ENCODE results near the gene DUSP1. TPM values are rescaled to one million over a fixed set of nuclear protein-coding genes. Genes with fewer than 3 reads are reported as not detected.

The DUSP1 gene
- total and polyA plus RNA-seq, 2 of the 13 experiments (the other 11 are each of a cell fraction or from before 2014, with no cell fraction given) = 27.1 to 55.5 TPM

GRCh38 chr5:172724242-172725183, 46.5 kb downstream of the DUSP1 start (continued):
- no peak for TF ChIP-seq RFX5 (IDR thresholded peaks at IDR 0.05; ENCODE audit: low read depth, low read length)
- no peak for TF ChIP-seq ZBTB40 (IDR thresholded peaks at IDR 0.05)
- TF ChIP-seq ZBTB40 (CRISPR knock-in tag; IDR thresholded peaks at IDR 0.05) = no peak
- no peak for TF ChIP-seq NFATC3 (CRISPR knock-in tag; IDR thresholded peaks at IDR 0.05)
- TF ChIP-seq, protein P1, sequence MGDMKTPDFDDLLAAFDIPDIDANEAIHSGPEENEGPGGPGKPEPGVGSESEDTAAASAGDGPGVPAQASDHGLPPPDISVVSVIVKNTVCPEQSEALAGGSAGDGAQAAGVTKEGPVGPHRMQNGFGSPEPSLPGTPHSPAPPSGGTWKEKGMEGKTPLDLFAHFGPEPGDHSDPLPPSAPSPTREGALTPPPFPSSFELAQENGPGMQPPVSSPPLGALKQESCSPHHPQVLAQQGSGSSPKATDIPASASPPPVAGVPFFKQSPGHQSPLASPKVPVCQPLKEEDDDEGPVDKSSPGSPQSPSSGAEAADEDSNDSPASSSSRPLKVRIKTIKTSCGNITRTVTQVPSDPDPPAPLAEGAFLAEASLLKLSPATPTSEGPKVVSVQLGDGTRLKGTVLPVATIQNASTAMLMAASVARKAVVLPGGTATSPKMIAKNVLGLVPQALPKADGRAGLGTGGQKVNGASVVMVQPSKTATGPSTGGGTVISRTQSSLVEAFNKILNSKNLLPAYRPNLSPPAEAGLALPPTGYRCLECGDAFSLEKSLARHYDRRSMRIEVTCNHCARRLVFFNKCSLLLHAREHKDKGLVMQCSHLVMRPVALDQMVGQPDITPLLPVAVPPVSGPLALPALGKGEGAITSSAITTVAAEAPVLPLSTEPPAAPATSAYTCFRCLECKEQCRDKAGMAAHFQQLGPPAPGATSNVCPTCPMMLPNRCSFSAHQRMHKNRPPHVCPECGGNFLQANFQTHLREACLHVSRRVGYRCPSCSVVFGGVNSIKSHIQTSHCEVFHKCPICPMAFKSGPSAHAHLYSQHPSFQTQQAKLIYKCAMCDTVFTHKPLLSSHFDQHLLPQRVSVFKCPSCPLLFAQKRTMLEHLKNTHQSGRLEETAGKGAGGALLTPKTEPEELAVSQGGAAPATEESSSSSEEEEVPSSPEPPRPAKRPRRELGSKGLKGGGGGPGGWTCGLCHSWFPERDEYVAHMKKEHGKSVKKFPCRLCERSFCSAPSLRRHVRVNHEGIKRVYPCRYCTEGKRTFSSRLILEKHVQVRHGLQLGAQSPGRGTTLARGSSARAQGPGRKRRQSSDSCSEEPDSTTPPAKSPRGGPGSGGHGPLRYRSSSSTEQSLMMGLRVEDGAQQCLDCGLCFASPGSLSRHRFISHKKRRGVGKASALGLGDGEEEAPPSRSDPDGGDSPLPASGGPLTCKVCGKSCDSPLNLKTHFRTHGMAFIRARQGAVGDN (CRISPR knock-in tag; IDR thresholded peaks at IDR 0.05) = no peak
- no peak for TF ChIP-seq YEATS2 (CRISPR knock-in tag; IDR thresholded peaks at IDR 0.05; ENCODE audit: borderline replicate concordance)
- no peak for TF ChIP-seq ZNF773 (CRISPR knock-in tag; IDR thresholded peaks at IDR 0.05; ENCODE audit: borderline replicate concordance)
- TF ChIP-seq ZNF629 (CRISPR knock-in tag; conservative IDR thresholded peaks at IDR 0.05) = no peak
- no peak for TF ChIP-seq CHCHD3 (CRISPR knock-in tag; IDR thresholded peaks at IDR 0.05)
- TF ChIP-seq ASH2L (IDR thresholded peaks at IDR 0.05; ENCODE audit: insufficient read length, low read depth, low read length) = peak; percentile 11
- no peak for TF ChIP-seq ZNF597 (CRISPR knock-in tag; IDR thresholded peaks at IDR 0.05)
- TF ChIP-seq ZBTB26 (CRISPR knock-in tag; IDR thresholded peaks at IDR 0.05; ENCODE audit: borderline replicate concordance) = no peak
